OCI-LY1 (cell line): ENCODE results near the gene AFTPH.

Experiments
- EZH2 ChIP-seq: fragments of 200-600 bp; sonication (generic), shearing (Covaris generic); IDR thresholded peaks from 2 replicates; pipeline ENCODE4 v1.8.0; 2017; ENCODE audit warnings: borderline replicate concordance, mixed run types, mild to moderate bottlenecking, antibody characterized with exemption, low read length, moderate library complexity, mixed read lengths
- TF ChIP-seq, protein P1 (sequence below): fragments of 200-600 bp; sonication (generic), shearing (Covaris generic); IDR thresholded peaks from 2 replicates; pipeline ENCODE4 v1.5.1; 2017; ENCODE audit warnings: mild to moderate bottlenecking, antibody characterized with exemption, low read length, moderate library complexity, mixed read lengths

DNA sequence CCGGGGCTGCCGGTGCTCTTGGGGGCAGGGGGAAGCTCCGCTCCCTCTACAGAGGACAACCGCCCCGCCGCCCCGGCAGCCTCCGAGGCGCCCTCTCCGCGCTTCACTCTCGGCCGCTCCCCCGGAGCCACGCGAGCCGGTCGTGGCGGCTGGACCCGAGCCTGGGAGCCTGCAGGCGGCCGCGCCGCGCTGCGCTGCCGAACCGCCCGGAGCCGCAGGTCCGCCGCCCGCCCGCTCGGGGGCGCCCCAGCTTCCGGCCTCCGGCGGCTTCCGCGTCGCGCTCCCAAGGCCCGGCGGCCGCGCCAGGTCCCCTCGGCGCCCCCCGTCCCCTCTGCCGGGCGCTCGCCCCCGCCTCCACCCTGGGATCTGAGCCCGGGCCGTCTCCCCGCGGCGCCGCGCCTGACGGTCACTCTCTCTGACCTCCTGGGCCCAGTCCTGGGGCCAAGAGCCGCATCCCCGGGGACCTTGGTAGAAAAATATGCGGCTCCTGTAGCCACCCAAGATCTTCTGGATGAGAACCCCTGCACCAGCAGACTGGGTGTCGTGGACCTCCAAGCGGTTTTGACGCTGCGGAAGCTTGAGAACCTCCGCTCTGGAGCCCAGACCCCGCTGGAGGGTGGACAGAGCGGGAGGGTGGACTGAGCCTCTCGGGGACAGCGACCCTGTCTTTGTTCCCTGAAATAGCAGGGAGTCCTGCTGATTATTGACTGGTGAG lies 85.3 kb downstream of the AFTPH start:
- TF ChIP-seq EZH2: no peak
- TF ChIP-seq, protein P1, sequence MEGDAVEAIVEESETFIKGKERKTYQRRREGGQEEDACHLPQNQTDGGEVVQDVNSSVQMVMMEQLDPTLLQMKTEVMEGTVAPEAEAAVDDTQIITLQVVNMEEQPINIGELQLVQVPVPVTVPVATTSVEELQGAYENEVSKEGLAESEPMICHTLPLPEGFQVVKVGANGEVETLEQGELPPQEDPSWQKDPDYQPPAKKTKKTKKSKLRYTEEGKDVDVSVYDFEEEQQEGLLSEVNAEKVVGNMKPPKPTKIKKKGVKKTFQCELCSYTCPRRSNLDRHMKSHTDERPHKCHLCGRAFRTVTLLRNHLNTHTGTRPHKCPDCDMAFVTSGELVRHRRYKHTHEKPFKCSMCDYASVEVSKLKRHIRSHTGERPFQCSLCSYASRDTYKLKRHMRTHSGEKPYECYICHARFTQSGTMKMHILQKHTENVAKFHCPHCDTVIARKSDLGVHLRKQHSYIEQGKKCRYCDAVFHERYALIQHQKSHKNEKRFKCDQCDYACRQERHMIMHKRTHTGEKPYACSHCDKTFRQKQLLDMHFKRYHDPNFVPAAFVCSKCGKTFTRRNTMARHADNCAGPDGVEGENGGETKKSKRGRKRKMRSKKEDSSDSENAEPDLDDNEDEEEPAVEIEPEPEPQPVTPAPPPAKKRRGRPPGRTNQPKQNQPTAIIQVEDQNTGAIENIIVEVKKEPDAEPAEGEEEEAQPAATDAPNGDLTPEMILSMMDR: no peak
